Neural crest cell (in vitro differentiated cells): ENCODE results near the gene CRTC1. TPM values are rescaled to one million over a fixed set of nuclear protein-coding genes. Genes with fewer than 3 reads are reported as not detected.
A peak's percentile ranks its signal among the peaks of the same experiment; 100 is the strongest.

Experiments
- DNase-seq: peaks from one replicate; pipeline ENCODE4 v3.0.0; 2021; ENCODE audit warnings: low read depth, mixed read lengths, low spot score
- H3K27ac Mint-ChIP-seq: one replicate; pipeline ENCODE4 v1.8.0; 2021; ENCODE audit warnings: mild to moderate bottlenecking, mixed read lengths; ENCODE audit not compliant: unreplicated experiment
- H3K27me3 Mint-ChIP-seq: 2 replicates; pipeline ENCODE4 v1.8.0; 2021; ENCODE audit warnings: low read depth, mild to moderate bottlenecking, mixed read lengths
- H3K36me3 Mint-ChIP-seq: 2 replicates; pipeline ENCODE4 v1.8.0; 2021; ENCODE audit warnings: low read depth, mild to moderate bottlenecking, mixed read lengths
- H3K4me1 Mint-ChIP-seq: 2 replicates; pipeline ENCODE4 v1.8.0; 2021; ENCODE audit warnings: mixed read lengths
- H3K4me3 Mint-ChIP-seq: one replicate; pipeline ENCODE4 v1.8.0; 2021; ENCODE audit warnings: mild to moderate bottlenecking, mixed read lengths
- H3K9me3 Mint-ChIP-seq: 2 replicates; pipeline ENCODE4 v1.8.0; 2021; ENCODE audit warnings: mixed read lengths
- total RNA-seq: library from RNA; stranded (reverse); gene quantifications from 2 replicates; pipeline ENCODE4 v1.2.1, GENCODE V29; 2021
- TF ChIP-seq, protein P1 (sequence below): fragments of 200-600 bp; sonication (generic); conservative IDR thresholded peaks from 2 replicates; pipeline ENCODE4 v1.5.0; 2021; ENCODE audit warnings: antibody characterized with exemption, mild to moderate bottlenecking

The CRTC1 gene
- total RNA-seq, 1 donor from 2014 or later, result 24.1 TPM

DNA sequence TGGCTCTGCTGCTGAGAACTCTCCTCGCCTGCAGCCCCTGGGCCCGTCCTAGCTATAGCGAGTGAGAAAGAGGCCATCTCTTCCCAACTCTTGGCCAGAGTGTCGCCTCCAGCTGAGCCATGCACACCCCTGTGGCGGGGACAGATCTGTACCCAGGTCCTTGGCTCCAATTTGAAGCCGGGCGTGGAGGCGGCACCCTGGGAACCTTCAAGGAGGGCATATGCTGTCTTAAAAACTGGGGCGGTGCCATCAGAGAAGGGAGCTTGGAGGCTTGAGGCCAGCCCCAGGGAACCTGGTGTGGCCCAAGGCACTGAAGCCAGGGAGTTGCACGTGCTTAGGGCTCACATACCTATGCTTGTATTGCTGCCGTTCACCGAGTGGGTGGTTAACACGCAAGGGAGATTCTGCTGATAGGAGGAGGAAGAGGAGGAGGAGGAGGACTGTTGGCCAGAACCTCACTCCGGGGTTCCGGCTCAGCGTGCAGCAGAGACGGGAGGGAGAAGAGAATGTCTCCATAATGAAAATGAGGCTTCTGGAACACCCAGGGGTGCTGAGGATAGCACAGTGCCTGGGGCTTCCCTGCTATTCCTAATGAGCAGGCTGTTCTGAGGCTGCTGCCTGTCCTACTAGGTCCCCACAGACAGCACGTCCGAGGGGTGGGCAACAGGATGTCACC lies 67.0 kb downstream of the CRTC1 start:
- H3K27me3 Mint-ChIP-seq, result no peaks in the 10 kb centered on the region
- H3K36me3 Mint-ChIP-seq, result peaks cover 7% of the 10 kb centered on the region
- no peaks in the 10 kb centered on the region for H3K9me3 Mint-ChIP-seq
- DNase-seq, result no peak
- H3K4me1 Mint-ChIP-seq, result peaks cover 10% of the 10 kb centered on the region
- H3K4me3 Mint-ChIP-seq, result no peak overlapping the region
- TF ChIP-seq, protein P1, sequence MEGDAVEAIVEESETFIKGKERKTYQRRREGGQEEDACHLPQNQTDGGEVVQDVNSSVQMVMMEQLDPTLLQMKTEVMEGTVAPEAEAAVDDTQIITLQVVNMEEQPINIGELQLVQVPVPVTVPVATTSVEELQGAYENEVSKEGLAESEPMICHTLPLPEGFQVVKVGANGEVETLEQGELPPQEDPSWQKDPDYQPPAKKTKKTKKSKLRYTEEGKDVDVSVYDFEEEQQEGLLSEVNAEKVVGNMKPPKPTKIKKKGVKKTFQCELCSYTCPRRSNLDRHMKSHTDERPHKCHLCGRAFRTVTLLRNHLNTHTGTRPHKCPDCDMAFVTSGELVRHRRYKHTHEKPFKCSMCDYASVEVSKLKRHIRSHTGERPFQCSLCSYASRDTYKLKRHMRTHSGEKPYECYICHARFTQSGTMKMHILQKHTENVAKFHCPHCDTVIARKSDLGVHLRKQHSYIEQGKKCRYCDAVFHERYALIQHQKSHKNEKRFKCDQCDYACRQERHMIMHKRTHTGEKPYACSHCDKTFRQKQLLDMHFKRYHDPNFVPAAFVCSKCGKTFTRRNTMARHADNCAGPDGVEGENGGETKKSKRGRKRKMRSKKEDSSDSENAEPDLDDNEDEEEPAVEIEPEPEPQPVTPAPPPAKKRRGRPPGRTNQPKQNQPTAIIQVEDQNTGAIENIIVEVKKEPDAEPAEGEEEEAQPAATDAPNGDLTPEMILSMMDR, result no peak
- H3K27ac Mint-ChIP-seq, result peak overlapping the region; percentile 29

DNA sequence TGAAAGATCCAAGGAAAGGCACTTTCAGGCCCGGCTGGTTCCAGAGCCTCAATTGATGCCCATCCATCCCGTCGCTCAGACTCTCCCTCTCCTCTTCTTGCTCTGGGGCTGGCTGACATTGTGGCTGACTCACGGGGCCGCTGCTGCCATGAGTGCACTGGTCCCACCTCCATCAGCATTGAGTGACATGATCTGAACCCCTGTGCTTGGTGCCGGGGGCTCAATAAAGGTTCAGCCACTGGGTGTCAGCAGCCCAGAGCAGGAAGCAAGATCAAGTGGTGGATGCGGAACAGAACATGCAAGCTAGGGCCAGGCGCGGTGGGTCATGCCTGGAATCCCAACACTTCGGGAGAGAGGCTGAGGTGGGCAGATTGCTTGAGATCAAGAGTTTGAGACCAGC lies 68.1 kb downstream of the CRTC1 start:
- Mint-ChIP-seq H3K4me1 (peaks cover 10% of the 10 kb centered on the region), H3K9me3 (no peaks in the 10 kb centered on the region), H3K36me3 (peaks cover 7% of the 10 kb centered on the region), H3K27ac (no peak overlapping the region), H3K4me3 (no peak overlapping the region), H3K27me3 (no peaks in the 10 kb centered on the region)
- no peak for DNase-seq
- TF ChIP-seq, protein P1, result no peak

DNA sequence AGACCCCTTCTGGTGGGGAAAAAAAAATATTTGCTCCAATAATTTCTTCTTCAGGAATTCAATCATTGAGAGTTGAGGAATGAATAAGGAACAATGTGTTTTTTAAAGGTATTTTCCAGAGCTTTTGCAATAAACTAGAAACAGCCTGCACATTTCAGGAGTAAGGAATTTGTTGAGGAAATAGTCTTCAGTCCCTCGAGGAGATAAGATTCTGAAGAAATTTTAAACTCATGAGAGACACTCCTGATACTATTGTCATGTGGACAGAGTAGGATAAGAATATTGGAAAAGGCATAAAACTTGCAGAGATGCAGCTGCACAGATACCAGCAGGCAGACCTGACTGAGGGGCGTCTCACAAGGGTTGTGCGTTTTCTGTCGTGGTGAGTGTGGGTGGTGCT lies 71.0 kb downstream of the CRTC1 start:
- TF ChIP-seq, protein P1, result no peak
- Mint-ChIP-seq H3K9me3 (no peaks in the 10 kb centered on the region), H3K4me3 (no peak overlapping the region), H3K4me1 (peaks cover 13% of the 10 kb centered on the region), H3K36me3 (peaks cover 7% of the 10 kb centered on the region), H3K27me3 (no peaks in the 10 kb centered on the region), H3K27ac (no peak overlapping the region)
- DNase-seq, result no peak

DNA sequence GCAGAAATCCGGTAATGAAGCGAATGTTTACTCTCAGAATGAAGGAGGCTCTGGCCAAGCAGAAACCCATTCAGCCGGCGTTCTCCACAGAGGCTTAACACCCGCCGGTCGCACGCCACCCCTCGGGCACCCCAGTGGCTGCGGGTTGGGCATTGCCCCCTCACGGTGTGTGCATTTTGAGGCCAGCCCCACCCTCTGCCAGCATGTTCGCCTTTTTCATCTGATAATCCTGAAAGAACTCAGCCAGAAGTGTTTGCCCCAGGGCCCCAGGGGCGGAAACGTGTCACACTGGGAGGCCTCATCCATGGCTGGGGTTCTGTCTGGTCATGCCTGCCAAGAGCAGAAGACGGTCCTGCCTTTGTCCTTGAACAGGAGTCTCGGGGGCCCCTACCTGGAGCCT lies 73.4 kb downstream of the CRTC1 start:
- H3K36me3 Mint-ChIP-seq, result peaks cover 5% of the 10 kb centered on the region
- TF ChIP-seq, protein P1, result no peak
- no peak for DNase-seq

DNA sequence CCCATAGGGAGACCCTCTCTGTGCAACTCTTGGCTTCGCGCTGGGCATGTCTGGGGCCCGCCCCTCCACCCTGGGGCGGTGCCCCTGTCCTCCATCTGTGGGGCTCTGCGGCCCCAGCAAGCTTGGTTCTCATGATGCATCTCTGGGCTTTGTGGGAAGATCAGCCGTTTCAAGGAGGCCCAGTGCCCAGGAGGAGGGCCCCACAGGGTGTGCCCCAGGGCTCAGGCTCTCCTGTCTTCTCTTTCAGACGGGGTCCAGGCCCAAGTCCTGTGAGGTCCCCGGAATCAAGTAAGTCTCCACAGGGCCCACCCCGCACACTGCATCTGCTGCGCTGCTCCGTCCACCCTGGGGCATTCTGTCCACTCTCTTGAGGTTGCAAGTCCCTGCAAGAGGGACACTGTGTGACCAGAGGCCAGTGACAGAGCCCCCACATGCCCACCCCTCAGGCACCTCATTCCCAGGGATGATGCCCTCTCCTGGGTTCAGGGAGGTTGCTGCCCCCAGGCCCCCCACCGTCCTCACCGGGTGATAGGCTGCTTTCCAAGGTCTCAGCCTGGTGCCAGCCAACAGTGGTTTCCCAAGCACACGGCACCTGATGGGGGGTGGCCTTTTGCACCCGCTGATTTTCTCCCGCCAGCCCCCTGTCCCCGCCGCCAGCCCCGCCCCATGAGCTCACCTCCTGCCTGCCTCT lies 76.0 kb downstream of the CRTC1 start:
- DNase-seq, result no peak
- Mint-ChIP-seq H3K36me3 (no peaks in the 10 kb centered on the region), H3K4me1 (peaks cover 4% of the 10 kb centered on the region), H3K9me3 (no peaks in the 10 kb centered on the region), H3K27ac (no peak overlapping the region), H3K27me3 (no peaks in the 10 kb centered on the region), H3K4me3 (no peak overlapping the region)
- TF ChIP-seq, protein P1, result no peak

More for the DNA sequence above, 73.4 kb downstream of the CRTC1 start:
- H3K4me1 Mint-ChIP-seq, result peaks cover 4% of the 10 kb centered on the region
- H3K9me3 Mint-ChIP-seq, result no peaks in the 10 kb centered on the region
- H3K27me3 Mint-ChIP-seq, result no peaks in the 10 kb centered on the region
- no peak overlapping the region for H3K27ac Mint-ChIP-seq
- H3K4me3 Mint-ChIP-seq, result no peak overlapping the region
